IPS DF 19.7 (cell line): ENCODE data around the gene CHD1.

Experiments used
- DNase-seq: peaks from one replicate; pipeline ENCODE4 v3.0.0-alpha.2; 2013; ENCODE audit warnings: low read depth, low spot score

CHD1 gene

DNA sequence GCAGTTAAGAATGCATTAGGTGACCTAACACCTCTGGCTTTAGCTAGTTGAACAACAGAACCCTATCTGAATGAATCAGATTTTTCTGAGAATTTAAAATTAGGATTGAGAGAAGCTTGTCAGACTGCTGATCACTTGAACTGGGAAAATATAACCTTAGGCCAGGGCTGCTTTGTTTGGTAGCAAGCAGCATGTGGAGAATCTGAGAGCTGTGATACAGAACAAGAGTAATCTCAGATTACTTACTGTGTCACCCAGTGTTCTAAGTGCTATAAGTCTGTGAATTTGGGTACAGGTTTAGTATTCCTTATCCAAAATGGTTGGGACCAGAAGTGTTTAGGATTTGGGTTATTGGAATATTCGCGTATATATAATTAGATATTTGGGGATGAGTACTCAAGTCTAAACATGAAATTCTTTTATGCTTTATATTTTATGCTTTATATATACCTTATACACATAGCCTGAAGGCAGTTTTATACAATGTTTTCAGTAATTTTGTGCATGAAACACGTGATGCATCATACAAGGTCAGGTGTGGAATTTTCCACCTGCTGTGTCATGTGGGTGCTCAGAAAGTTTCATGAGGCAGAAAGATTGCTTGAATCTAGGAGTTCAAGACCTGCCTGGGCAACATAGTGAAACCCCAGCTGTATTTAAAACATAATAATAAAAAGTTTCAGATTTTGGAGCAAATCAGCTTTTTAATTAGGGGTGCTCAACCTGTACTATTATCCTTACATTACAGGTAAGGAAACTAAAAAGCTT lies 8.3 kb upstream of the CHD1 start:
- DNase-seq, result no peak

- DNase-seq, result no peak
These were observed 6.4 kb upstream of the CHD1 start for GRCh38 chr5:98935206-98935605.

DNA sequence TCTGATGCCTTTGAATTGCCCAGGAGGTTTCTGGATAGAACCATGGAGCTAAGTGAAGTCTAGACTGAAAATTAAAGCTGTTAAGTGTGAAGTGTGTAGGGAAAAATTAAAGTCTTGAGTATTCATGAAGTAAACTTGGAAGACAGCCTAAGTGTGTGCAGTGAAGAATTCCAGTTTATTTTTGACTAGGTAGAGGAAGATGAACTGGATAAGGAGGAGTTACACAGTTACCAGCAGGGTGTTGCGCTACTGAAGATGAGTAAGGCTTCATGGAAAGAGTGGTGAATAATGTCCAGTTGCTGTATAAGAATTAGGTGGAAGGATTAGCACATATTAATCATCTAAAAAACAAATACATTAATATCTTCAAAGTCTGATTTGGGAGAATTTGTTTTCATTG lies 5.7 kb upstream of the CHD1 start:
- DNase-seq, result no peak

GRCh38 chr5:98933445-98934072 lies 4.8 kb upstream of the CHD1 start:
- DNase-seq, result no peak

DNA sequence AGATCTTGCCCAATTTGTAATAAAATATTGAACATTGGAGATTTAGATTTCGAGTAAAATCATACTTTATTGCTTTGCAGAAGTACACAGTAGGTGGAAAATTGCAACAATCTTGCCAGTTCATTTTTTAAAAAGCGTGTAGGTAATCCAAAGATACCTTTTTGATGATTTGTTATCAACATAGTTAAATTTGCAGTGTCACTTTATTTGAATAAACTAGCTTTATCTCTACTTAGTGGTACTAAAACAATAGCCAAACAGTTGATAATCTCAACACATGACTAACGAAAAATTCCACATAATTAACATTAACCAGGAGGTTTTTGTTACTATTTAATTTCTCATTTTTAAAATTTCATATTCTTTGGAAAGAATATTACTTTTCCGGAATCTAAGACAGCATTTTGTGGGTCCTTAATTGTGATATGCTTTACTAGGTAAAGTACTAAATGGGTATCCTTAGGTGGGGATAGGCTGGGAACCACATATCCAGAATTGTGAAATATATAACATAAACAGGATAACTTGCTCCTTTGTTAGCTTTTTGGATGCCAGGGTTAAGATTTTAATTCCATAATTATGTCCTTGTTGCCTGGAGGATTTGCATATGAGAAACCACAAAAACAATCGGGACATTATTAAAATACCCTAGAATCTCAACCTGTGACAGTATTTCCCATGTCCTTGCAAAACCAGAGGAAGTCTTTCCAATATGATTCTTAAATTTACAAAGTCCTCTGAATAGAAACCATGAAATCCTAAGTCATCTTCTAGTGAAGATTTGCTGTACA lies 2.4 kb upstream of the CHD1 start:
- no peak for DNase-seq

- no peak for DNase-seq
These were observed 997 bp upstream of the CHD1 start for GRCh38 chr5:98929710-98930298.

DNA sequence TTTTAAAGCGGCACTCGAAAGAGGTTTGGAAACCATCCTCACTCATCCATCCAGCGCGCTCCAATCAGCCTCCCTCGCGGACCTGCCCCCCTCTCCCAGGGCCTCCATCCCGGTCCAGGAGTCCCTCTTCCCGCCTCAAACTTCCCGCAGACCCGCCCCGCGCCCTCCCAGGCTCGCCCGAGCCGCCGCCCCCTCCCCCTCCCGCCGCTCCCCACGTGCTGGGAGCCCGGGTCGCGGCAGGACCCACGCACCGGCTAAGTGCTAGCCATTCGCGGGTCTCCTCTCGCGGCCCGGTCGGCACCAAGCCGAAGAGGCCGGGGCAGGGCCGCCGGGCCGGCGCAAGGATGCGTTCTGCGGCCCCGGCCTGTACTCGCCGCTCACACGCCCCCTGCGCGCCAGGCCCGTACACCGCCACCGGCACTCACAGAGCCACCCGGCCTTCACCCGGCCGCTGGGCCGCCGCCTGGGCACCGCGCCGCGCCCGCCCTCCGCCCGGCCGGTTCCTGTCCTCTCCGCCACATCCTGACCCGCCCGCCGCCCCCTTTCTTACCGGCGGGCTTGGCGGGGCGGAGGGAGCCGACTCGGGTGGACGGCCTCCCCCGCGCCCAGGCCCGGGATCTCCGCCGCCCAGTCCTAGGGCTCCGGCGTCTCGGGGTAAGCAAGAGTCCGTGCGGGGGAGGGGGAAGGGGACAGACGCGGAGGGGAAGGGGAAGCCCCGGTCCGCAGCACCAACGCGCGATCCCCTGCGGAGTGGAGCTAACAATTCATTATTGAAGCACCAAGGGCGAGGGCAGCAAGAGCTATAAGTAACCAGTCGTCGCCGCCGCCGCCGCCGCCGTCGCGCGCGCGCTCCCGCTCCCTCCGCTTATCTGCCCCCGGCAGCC lies 576 bp downstream of the CHD1 start:
- DNase-seq, result no peak

GRCh38 chr5:98927242-98927988 lies 1.4 kb downstream of the CHD1 start:
- DNase-seq, result no peak

GRCh38 chr5:98923966-98924365 lies 4.8 kb downstream of the CHD1 start:
- no peak for DNase-seq

GRCh38 chr5:98921947-98922505 lies 6.8 kb downstream of the CHD1 start:
- no peak for DNase-seq

GRCh38 chr5:98917433-98917832 lies 11.4 kb downstream of the CHD1 start:
- DNase-seq, result no peak

DNA sequence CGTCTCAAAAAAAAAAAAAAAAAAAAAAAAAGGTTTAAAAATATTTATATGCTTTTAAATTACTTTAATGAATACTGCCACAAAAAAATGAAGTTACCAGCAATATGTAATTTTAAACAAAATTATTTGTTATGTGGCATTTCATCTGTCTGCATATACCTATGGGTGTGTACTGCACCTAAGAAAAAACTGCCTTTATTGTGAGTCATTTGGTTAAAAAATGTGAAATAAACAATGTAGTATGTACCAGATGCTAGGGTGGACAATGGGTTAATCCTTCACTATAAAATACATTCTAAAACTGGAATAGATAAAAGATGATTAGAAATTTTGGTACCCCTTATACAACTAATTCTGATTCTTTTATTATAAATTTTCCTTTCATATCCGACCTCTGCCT lies 12.3 kb downstream of the CHD1 start:
- no peak for DNase-seq

- no peak for DNase-seq
These were observed 14.9 kb downstream of the CHD1 start for GRCh38 chr5:98913911-98914310.

- DNase-seq, result no peak
These were observed 17.3 kb downstream of the CHD1 start for GRCh38 chr5:98911280-98912040.

- no peak for DNase-seq
These were observed 19.4 kb downstream of the CHD1 start for GRCh38 chr5:98909363-98909762.

DNA sequence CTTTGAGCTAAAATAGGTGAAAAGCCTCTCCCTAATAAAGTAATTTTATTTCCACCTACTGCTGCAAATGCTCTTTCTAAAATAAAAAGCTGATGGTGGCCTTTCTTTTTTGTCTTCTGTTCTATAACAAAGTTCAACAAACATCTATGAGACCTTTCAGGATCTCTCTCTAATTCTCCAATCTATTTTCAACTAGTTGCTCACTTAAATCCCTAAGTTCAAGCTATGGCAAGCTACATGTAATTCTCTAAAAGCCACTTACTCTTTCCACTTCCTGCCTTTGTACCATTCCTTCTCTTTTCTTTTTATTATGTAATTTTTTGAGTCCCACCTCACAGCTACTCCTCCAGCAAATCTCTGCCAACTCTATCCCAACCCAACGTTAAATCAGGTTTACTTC lies 20.9 kb downstream of the CHD1 start:
- DNase-seq, result no peak

DNA sequence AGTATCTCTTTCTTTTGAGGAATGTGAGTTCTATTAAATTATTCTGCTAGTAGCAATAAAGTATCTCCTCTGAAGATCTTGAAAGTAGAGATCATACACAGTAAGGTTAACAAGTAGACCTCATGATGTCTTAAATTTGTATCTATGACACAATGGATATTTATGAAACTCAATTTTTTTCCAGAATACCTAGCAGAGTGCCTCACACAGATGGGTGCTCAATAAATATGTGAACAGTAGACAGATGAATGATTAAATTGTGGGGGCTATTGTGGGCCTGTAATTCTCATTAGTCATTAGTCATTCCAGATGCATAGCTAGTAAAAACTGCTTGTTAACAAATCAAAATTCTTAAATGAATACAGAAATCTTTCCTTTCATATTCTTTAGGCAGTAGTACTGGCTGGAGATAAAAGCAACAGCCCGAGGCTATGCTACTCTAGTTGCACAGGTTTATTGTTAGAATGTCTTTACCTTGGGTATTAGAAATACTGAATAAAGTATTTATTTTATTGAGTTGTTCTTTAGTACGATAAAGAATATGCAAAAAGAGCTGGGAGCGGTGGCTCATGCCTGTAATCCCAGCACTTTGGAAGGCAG lies 22.0 kb downstream of the CHD1 start:
- no peak for DNase-seq

DNA sequence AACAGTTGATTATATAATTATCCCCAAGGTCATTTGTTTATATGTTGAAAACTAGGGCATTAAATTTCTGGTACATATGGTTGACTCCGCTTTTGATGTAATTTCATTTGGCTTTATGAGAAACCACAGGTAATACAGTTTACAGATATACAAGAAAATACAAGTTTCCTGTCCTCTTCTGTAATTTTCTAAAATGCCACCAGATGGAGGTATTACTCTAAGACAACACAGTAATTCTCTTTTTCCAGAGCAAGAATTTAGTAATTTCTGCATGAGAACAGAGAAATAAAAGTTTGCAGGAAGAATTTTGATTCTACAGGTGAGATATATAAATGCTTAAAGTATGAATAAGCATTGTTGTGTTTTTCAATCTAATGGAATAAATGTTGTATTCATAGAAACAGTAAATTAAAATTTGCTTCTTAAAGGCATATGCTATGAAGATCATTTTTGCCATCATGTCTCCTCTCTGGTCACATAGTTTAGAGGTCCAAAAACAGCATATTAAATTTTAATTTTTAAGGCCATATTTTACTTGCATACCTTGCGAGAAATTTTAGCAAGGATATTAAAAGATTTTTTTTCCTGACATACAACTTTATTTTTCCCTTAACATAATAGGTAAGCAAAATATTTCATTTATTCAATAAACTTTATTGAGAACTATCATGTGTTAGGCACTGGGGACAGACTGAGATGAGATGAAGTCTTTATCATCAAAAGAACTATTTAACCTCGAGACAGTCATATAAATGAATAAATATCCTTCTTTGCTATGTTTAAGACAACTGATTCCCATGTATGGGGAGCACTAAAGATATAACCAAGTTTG lies 22.7 kb downstream of the CHD1 start:
- DNase-seq, result no peak
